Hair follicle dermal papilla cell (primary cell): Measurements from ENCODE around the gene MRPL33. TPM values are rescaled to one million over a fixed set of nuclear protein-coding genes. Genes with fewer than 3 reads are reported as not detected.

Experiments
- total RNA-seq: library from RNA; depleted of rRNA; stranded (reverse); fragments of >200 nt; gene quantifications from 2 replicates; pipeline ENCODE4 v1.2.3, GENCODE V29; 2012

The MRPL33 gene
- 28.9 and 39.0 TPM in 2 replicates for total RNA-seq

DNA sequence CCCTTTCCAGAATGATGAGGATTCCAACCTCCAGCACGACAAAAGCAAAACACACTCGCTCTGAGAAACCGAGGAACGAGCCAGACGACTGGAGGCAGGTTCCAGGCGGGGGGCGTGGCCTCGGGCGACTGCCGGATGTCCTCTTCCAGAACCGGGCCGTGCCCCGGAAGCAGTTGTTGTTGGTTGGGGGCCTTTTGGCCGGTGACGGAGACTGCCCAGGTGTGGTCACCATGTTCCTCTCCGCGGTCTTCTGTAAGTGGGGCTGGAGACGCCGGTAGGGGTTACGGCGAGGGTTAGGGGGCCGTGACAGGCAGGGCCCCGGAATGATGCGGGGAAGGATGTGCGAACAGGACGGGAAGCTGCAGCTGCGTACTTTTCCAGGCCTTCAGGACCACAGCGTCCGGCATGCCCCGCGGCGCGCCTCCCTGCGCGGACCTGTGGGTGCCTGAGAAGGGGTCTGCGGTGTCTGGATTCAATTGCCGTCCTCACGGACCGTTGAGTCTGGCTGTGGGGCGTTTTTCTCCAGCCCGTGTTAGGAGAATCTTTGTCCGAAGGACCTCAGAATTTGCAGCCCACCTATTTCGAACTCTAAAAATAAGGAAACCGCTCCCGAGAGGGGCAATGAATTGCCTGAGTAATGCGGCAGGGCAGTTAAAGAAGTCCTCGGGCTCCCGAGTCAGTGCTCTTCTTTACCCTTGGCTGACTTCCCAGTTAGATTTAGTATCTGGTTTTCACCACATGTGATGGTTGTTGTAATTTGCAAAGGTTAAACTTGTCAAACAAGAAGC lies at the start of gene MRPL33:
Gene MRPL33 (plus strand): TSS at position 172 of the 788 bp plus-strand sequence. CDS start 59 bp downstream, at position 231.

Other genes starting within 250 kb of the MRPL33 start
- gene ZNF512, start 188.7 kb upstream of the MRPL33 start, total RNA-seq: 34.4 and 38.7 TPM in 2 replicates
- 0.81 and 0.85 TPM in 2 replicates for gene CCDC121, start 142.7 kb upstream of the MRPL33 start, total RNA-seq
- 26.1 and 27.6 TPM in 2 replicates for gene GPN1, start 142.7 kb upstream of the MRPL33 start, total RNA-seq
- gene SUPT7L, start 108.1 kb upstream of the MRPL33 start, total RNA-seq: 28.5 and 43.3 TPM in 2 replicates
- 25.6 and 26.0 TPM in 2 replicates for gene SLC4A1AP, start 107.8 kb upstream of the MRPL33 start, total RNA-seq
- 1.3 TPM in 2 replicates for gene RBKS, start 118.7 kb downstream of the MRPL33 start, total RNA-seq
- 32.3 and 38.9 TPM in 2 replicates for gene BABAM2, start 119.0 kb downstream of the MRPL33 start, total RNA-seq